Tongue (tissue), 2 donors: Measurements from ENCODE around the gene ROR2. TPM values are rescaled to one million over a fixed set of nuclear protein-coding genes. Genes with fewer than 3 reads are reported as not detected.
"Not testable (repeated sequence)": the region's sequence is repeated elsewhere in the genome, so short reads cannot be mapped to it uniquely, and the experiment has no call there.

Experiments used
- DNase-seq: peaks from one replicate; pipeline ENCODE4 v3.0.0-alpha.2; 2015
- total RNA-seq: library from RNA; depleted of rRNA; stranded (reverse); fragments of >200 nt; gene quantifications from one replicate; pipeline ENCODE4 v1.2.3, GENCODE V29; 2014

ROR2 gene
- 14.0 TPM for total RNA-seq

GRCh38 chr9:91949946-91950664, at the start of gene ROR2:
Gene ROR2 (minus strand): TSS chr9:91950228.
- peak; percentile 87 for DNase-seq

GRCh38 chr9:91995000-91995655, 45.1 kb upstream of the ROR2 start:
- DNase-seq = no peak

- DNase-seq = no peak
These were observed 44.4 kb upstream of the ROR2 start for GRCh38 chr9:91994422-91994821.

GRCh38 chr9:91992461-91993041, 42.5 kb upstream of the ROR2 start:
- DNase-seq = peak; percentile 77

- DNase-seq = peak; percentile 64
These were observed 41.8 kb upstream of the ROR2 start for GRCh38 chr9:91991721-91992341.

- DNase-seq = no peak
These were observed 36.2 kb upstream of the ROR2 start for GRCh38 chr9:91986248-91986647.

GRCh38 chr9:91985692-91986091, 35.7 kb upstream of the ROR2 start:
- DNase-seq = no peak

GRCh38 chr9:91978740-91979414, 28.8 kb upstream of the ROR2 start:
- DNase-seq = peak; percentile 63

- DNase-seq = not testable (repeated sequence)
These were observed 25.2 kb upstream of the ROR2 start for GRCh38 chr9:91975254-91975653.

- no peak for DNase-seq
These were observed 22.7 kb upstream of the ROR2 start for GRCh38 chr9:91972711-91973110.

GRCh38 chr9:91972076-91972626, 22.1 kb upstream of the ROR2 start:
- DNase-seq = no peak

- no peak for DNase-seq
These were observed 17.2 kb upstream of the ROR2 start for GRCh38 chr9:91967259-91967658.

GRCh38 chr9:91966503-91966902, 16.5 kb upstream of the ROR2 start:
- DNase-seq = no peak

- no peak for DNase-seq
These were observed 13.7 kb upstream of the ROR2 start for GRCh38 chr9:91963711-91964240.

GRCh38 chr9:91960367-91960766, 10.3 kb upstream of the ROR2 start:
- DNase-seq = no peak

- peak; percentile 53 for DNase-seq
These were observed 8.1 kb upstream of the ROR2 start for GRCh38 chr9:91958174-91958573.

- peak; percentile 76 for DNase-seq
These were observed 4.9 kb upstream of the ROR2 start for GRCh38 chr9:91954841-91955471.

GRCh38 chr9:91953718-91954117, 3.7 kb upstream of the ROR2 start:
- DNase-seq = peak; percentile 62

GRCh38 chr9:91951944-91952520, 2.0 kb upstream of the ROR2 start:
- no peak for DNase-seq

GRCh38 chr9:91949392-91949945, 559 bp downstream of the ROR2 start:
- DNase-seq = no peak
